Body of pancreas (tissue), 4 donors: ENCODE results near the gene COA8. TPM values are rescaled to one million over a fixed set of nuclear protein-coding genes. Genes with fewer than 3 reads are reported as not detected.

Source experiments
- ATAC-seq: fragments of 150-250 bp; one replicate; pipeline ENCODE4 v1.9.1; 2016
- DNase-seq, 4 donors: peaks; one replicate each; pipeline ENCODE4 v3.0.0-alpha.2; 2019
- H3K27ac ChIP-seq, 4 donors: fragments of 200-600 bp; sonication (generic); 1 replicate in 3 of 4; 2 replicates in 1 of 4; pipeline versions ENCODE4 v1.5.1 to v1.6.1; 2016 to 2019; ENCODE audit warnings: mild to moderate bottlenecking in 1 of 4, mixed read lengths in 1 of 4, moderate library complexity in 1 of 4
- H3K27me3 ChIP-seq, 2 donors: fragments of 200-600 bp; sonication (generic); one replicate each; pipeline ENCODE4 v1.6.0; 2016; ENCODE audit warnings: mild to moderate bottlenecking in 1 of 2
- H3K36me3 ChIP-seq, 2 donors: fragments of 200-600 bp; sonication (generic); replicated peaks in 1 of 2; 2 replicates each; pipeline ENCODE4 v1.5.1; 2016; ENCODE audit warnings: low read depth in 2 of 2; ENCODE audit not compliant: insufficient read depth in 1 of 2
- H3K4me1 ChIP-seq: fragments of 200-600 bp; sonication (generic); one replicate; pipeline ENCODE4 v1.6.0; 2016
- H3K4me3 ChIP-seq, 2 donors: fragments of 200-600 bp; sonication (generic); 1 replicate in 1 of 2; 2 replicates in 1 of 2; pipeline ENCODE4 v1.5.1; 2016 to 2019
- H3K9me3 ChIP-seq, 3 donors: fragments of 200-600 bp; sonication (generic); 1 replicate in 2 of 3; 2 replicates in 1 of 3; pipeline ENCODE4 v1.5.1; 2016
- POLR2A ChIP-seq, 3 donors: fragments of 450-650 bp; IDR thresholded peaks; one replicate each; pipeline ENCODE4 v1.6.1; 2016; ENCODE audit warnings: antibody characterized with exemption in 3 of 3, mild to moderate bottlenecking in 2 of 3
- WGBS, 2 donors: methylation state at CpG; one replicate each; pipeline ENCODE4 v1.1.5; 2017; 5-methylcytosine and 5-hydroxymethylcytosine counted together
- intact Hi-C: fragments of 100-400 bp; cut with DNase I; formaldehyde crosslinking; loops from one replicate; pipeline ENCODE4 v1.15.1; 2023
- total RNA-seq, 2 donors: library from RNA; depleted of rRNA; stranded (reverse); fragments of >200 nt; gene quantifications; one replicate each; pipeline ENCODE4 v1.1.0, GENCODE V29; 2016
- TF ChIP-seq, protein P1 (sequence below), 7 experiments: fragments of 450-650 bp in 4 of 7; fragments of 200-600 bp in 3 of 7; sonication (generic) in 3 of 7; IDR thresholded peaks; one replicate each; pipeline ENCODE4 v1.5.1; 2016 to 2019; ENCODE audit warnings: antibody characterized with exemption in 7 of 7

The COA8 gene
- total RNA-seq, 2 donors from 2014 or later, result 15.2 to 32.2 TPM

GRCh38 chr14:103550451-103551337 is 12.1 kb upstream of the COA8 start:
- Histone ChIP-seq H3K27me3 (no peaks in the 10 kb centered on the region), H3K36me3 (no peaks in the 10 kb centered on the region), H3K27ac (peak overlapping the region in 3 of 4 donors; percentile 71 to 81 (median 80)), H3K4me1 (peaks cover 20% of the 10 kb centered on the region), H3K9me3 (no peaks in the 10 kb centered on the region), H3K4me3 (no peak overlapping the region)
- no peak for DNase-seq
- TF ChIP-seq, protein P1, sequence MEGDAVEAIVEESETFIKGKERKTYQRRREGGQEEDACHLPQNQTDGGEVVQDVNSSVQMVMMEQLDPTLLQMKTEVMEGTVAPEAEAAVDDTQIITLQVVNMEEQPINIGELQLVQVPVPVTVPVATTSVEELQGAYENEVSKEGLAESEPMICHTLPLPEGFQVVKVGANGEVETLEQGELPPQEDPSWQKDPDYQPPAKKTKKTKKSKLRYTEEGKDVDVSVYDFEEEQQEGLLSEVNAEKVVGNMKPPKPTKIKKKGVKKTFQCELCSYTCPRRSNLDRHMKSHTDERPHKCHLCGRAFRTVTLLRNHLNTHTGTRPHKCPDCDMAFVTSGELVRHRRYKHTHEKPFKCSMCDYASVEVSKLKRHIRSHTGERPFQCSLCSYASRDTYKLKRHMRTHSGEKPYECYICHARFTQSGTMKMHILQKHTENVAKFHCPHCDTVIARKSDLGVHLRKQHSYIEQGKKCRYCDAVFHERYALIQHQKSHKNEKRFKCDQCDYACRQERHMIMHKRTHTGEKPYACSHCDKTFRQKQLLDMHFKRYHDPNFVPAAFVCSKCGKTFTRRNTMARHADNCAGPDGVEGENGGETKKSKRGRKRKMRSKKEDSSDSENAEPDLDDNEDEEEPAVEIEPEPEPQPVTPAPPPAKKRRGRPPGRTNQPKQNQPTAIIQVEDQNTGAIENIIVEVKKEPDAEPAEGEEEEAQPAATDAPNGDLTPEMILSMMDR (IDR thresholded peaks at IDR 0.05), result no peak
- no peak for TF ChIP-seq POLR2A (IDR thresholded peaks at IDR 0.05)
- ATAC-seq, result no peak
- intact Hi-C loops, result loop anchor here (5.0 kb wide), 1 partner anchor 33 kb away; no protein-coding TSS in a partner anchor
- WGBS, 2 donors, result 73 to 80% methylated on average over 15 to 16 of the region's 22 CpGs

GRCh38 chr14:103551338-103551762 is 11.4 kb upstream of the COA8 start:
- Histone ChIP-seq H3K27ac (peak overlapping the region in 2 of 4 donors; percentile 71 to 81), H3K9me3 (no peaks in the 10 kb centered on the region), H3K4me1 (peaks cover 20% of the 10 kb centered on the region), H3K36me3 (no peaks in the 10 kb centered on the region), H3K27me3 (no peaks in the 10 kb centered on the region), H3K4me3 (no peak overlapping the region)
- 77 to 80% methylated on average over 15 to 17 of the region's 17 CpGs for WGBS, 2 donors
- DNase-seq (peak in 1 of 4 donors; percentile 50), ATAC-seq (peak; percentile 22)
- intact Hi-C loops, result loop anchor here (5.0 kb wide), 1 partner anchor 34 kb away; no protein-coding TSS in a partner anchor
- TF ChIP-seq POLR2A (IDR thresholded peaks at IDR 0.05), result no peak

DNA sequence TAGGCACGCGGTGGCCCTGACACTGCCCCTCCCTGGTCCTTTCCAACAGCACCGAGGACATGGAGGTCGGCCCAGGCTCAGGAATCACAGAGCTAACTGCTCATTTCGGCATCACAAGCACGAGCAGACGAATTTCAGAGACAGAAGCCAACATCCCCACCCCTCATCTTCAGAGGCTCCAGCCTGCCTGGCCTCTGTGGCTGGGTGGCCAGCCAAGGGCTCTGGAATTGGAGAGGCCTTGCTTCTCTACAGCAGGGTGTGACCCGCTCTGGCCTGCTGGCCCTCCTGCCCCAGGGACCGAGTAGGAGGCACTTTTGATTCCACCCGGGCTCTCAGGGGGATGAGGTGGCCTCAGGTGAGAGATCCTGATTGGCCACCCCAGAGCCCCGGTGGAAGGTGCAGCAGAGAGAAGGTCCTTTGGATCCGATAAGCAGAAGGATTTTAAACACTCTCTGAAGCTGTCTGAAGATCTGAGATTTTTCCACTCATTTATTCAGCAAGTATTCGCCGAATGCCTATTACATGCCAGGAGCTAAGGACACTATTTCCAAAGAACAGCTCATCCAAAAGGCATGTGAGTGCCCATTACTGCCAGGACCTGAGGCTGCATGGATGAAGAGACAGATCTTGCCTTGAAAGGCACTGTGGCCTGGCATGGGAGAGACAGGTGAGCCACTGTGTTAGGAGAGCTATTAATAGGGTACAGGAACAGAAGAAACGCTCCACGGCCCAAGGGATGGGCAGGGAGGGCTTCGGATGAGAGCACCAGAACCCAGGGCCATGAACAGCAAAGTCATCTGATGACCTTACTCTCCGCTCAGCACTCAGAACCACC is 10.5 kb upstream of the COA8 start:
- Histone ChIP-seq H3K36me3 (no peaks in the 10 kb centered on the region), H3K9me3 (no peaks in the 10 kb centered on the region), H3K27ac (peak overlapping the region in 1 of 4 donors; percentile 81), H3K4me1 (peaks cover 24% of the 10 kb centered on the region), H3K4me3 (no peak overlapping the region), H3K27me3 (no peaks in the 10 kb centered on the region)
- ATAC-seq (peak; percentile 4), DNase-seq (peak in 2 of 4 donors; percentile 19 to 22)
- TF ChIP-seq POLR2A (IDR thresholded peaks at IDR 0.05), result no peak
- TF ChIP-seq, protein P1 (IDR thresholded peaks at IDR 0.05), result no peak
- intact Hi-C loops, result loop anchor here (5.0 kb wide), 1 partner anchor 35 kb away; no protein-coding TSS in a partner anchor
- 72 to 85% methylated on average over 15 to 18 of the region's 18 CpGs for WGBS, 2 donors

- no peaks in the 10 kb centered on the region for H3K9me3 ChIP-seq
- H3K36me3 ChIP-seq, result no peaks in the 10 kb centered on the region
- H3K4me3 ChIP-seq, result no peak overlapping the region
- intact Hi-C loops, result loop anchor here (5.0 kb wide), 1 partner anchor 36 kb away; no protein-coding TSS in a partner anchor
- H3K4me1 ChIP-seq, result peaks cover 30% of the 10 kb centered on the region
- 89 to 91% methylated on average over 11 of the region's 11 CpGs for WGBS, 2 donors
- no peaks in the 10 kb centered on the region for H3K27me3 ChIP-seq
- DNase-seq, result no peak
- no peak for ATAC-seq
- H3K27ac ChIP-seq, result no peak overlapping the region
- TF ChIP-seq, protein P1 (IDR thresholded peaks at IDR 0.05), result no peak
- TF ChIP-seq POLR2A (IDR thresholded peaks at IDR 0.05), result no peak
Observed at GRCh38 chr14:103552846-103553210, 9.9 kb upstream of the COA8 start.
